ENCODE measurements around the gene SORBS2.

- no peak for TF ChIP-seq POLR2A (IDR thresholded peaks at IDR 0.05; ENCODE audit: low read length)
- no peak for TF ChIP-seq GATA1 (IDR thresholded peaks at IDR 0.05; ENCODE audit: low read depth, low read length)
Measured at GRCh38 chr4:185738820-185739219, 73.2 kb downstream of the SORBS2 start.

Measured in erythroblast (primary cell).